ENCODE data around the gene PCDH7.

Gene PCDH7

GRCh38 chr4:30720021-30720660 is at the start of gene PCDH7:
PCDH7 (plus strand) TSS chr4:30720369; CDS start chr4:30721423, 1,054 bp downstream.
- H3K4me3 ChIP-seq (ENCODE audit: low read depth, low read length) = peak within 1 kb of the TSS; percentile 25
- DNase-seq (ENCODE audit: low read depth) = no peak
- no peak for TF ChIP-seq CTCF (IDR thresholded peaks at IDR 0.05; ENCODE audit: control insufficient read depth, extremely low read depth, insufficient read depth)

GRCh38 chr4:30671926-30672448 is 48.2 kb upstream of the PCDH7 start:
- no peak for DNase-seq (ENCODE audit: low read depth)
- no peak for TF ChIP-seq CTCF (IDR thresholded peaks at IDR 0.05; ENCODE audit: control insufficient read depth, extremely low read depth, insufficient read depth)
- no peak overlapping the region for H3K4me3 ChIP-seq (ENCODE audit: low read depth, low read length)

GRCh38 chr4:30696191-30696590 is 24.0 kb upstream of the PCDH7 start:
- TF ChIP-seq CTCF (IDR thresholded peaks at IDR 0.05; ENCODE audit: control insufficient read depth, extremely low read depth, insufficient read depth) = no peak
- no peak for DNase-seq (ENCODE audit: low read depth)
- no peak overlapping the region for H3K4me3 ChIP-seq (ENCODE audit: low read depth, low read length)

GRCh38 chr4:30714408-30715031 is 5.6 kb upstream of the PCDH7 start:
- peak; percentile 1 for DNase-seq (ENCODE audit: low read depth)
- no peak overlapping the region for H3K4me3 ChIP-seq (ENCODE audit: low read depth, low read length)
- TF ChIP-seq CTCF (IDR thresholded peaks at IDR 0.05; ENCODE audit: control insufficient read depth, extremely low read depth, insufficient read depth) = peak; percentile 77

GRCh38 chr4:30716158-30716557 is 4.0 kb upstream of the PCDH7 start:
- peak; percentile 55 for TF ChIP-seq CTCF (IDR thresholded peaks at IDR 0.05; ENCODE audit: control insufficient read depth, extremely low read depth, insufficient read depth)
- DNase-seq (ENCODE audit: low read depth) = no peak
- no peak overlapping the region for H3K4me3 ChIP-seq (ENCODE audit: low read depth, low read length)

GRCh38 chr4:30716681-30717207 is 3.4 kb upstream of the PCDH7 start:
- no peak overlapping the region for H3K4me3 ChIP-seq (ENCODE audit: low read depth, low read length)
- no peak for DNase-seq (ENCODE audit: low read depth)
- no peak for TF ChIP-seq CTCF (IDR thresholded peaks at IDR 0.05; ENCODE audit: control insufficient read depth, extremely low read depth, insufficient read depth)

Measured in LNCaP clone FGC (cell line).